Eye (tissue), 1 donor: ENCODE measurements around the gene CYP19A1.

ENCODE experiments used
- DNase-seq: peaks from one replicate; pipeline ENCODE4 v3.0.0-alpha.2; 2015

CYP19A1 gene

GRCh38 chr15:51172193-51172592, 166.2 kb downstream of the CYP19A1 start:
- no peak for DNase-seq

- no peak for DNase-seq
Observed at GRCh38 chr15:51171634-51171932, 166.8 kb downstream of the CYP19A1 start.

DNA sequence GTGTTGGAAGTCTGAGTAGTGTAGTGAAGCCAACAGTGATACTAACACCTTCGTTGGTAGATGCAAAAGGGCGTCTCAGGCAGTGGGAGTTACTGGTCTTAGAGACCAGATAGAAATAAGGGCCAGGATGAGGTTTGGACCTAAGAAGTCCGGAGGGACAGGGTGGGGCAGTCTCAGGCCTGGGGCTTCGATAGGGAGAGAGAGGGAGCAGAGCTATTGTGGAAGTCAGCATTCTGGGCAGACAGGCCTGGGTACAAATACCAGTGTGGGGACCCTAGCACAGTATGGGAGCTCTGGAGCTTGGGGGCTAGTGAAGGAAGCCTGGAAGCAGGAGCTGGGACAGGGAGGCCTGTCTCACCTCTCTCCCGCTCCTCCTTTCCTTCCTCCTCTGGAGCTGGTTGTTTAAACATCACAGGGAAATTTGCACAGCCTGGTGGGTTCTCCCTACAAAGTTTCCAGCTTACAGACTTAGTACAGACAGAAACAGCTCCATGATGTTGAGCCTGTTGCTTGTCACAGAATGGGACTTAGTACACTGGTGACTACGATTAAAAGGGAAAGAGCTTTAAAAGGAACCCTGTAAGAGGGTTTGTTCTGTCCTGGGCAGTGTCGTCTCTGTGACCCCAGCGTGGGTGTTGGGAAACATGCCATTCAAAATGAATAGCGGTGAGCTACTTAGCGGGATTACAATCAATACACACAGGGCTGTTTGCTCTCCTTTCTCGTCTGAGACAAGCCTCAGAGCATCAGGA, 167.3 kb downstream of the CYP19A1 start:
- no peak for DNase-seq

DNA sequence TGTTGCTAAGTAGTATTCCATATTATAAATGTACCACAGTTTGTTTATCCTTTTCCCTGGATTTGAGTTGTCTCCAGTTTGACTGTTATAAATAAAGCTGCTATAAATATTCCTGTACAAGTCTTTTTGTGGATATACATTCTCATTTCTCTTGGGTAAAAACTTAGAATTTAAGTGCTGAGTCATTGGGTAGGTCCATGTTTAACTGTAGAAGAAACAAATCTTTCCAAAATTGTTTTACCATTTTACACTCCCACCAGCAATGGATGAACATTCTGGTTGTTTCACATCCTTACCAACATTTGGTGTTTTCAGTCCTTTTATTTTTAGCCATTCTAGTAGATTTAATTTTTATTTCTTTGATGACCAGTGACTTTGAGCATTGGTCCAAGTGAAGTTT, 169.7 kb downstream of the CYP19A1 start:
- no peak for DNase-seq

DNA sequence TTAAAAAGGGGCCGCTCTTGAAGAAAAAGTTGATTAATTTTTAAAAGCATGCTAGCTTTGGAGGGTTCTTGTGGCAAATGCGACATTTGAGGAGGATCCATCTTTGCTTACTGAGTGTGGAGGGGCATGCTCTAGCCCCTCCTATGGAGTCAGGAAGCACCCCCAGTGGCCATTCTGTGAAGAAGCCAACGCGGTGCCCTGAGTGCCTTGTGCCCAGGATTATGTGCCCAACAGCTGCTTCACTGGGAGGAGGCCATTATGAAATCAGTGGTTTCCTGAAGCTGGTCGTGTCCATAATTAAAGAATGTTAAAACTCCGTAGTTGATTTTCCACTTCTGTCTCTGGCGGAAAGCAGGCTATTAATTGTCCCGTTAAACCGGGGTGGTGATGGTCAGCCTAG, 174.6 kb downstream of the CYP19A1 start:
- no peak for DNase-seq

DNA sequence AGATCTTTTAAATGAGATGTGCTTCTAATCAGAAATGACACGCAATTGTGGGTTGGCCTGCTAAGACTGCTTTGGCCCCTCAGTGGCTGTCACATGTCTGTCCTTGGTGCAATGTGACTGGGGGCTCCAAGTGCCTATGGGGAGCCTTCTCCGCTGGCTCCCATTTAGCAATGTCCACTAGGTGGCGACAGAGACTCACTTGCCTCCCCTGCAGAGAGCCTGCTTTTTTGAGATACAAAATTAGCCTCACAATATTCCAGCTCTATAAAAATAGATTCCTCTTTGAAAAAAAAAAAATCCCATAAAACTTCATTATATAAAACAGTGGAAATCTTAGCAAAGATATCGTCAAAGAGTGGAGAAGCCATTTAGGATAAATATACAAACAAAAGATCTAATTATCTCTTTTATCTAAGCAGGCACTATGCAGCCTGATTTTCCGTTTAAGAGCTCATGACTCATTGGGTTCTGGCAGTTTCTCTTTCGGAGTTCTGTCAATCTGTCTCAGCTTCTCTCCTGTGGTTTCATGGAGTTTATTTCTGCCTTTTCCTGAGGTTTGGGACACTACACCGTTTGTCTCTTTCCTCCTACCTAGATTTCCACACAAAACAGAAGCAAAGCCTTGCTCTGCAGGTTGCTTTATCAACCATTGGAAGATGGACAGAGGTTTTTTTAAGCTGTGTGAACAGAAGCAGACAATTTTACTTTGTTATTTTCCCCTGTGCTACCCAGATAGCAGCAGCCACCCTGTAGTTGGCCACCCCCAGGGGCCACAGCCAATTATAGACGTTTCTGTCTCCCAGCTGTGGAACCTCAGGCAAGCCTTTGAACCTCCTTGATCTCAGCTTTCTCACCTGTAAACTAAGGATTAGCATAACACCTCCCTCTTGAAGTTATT, 175.3 kb downstream of the CYP19A1 start:
- DNase-seq: peak; percentile 84

- no peak for DNase-seq
Observed at GRCh38 chr15:51161491-51162220, 176.7 kb downstream of the CYP19A1 start.

- no peak for DNase-seq
Observed at GRCh38 chr15:51160484-51160883, 177.9 kb downstream of the CYP19A1 start.
